Kidney (tissue), 14 donors: ENCODE measurements around the gene ZNF746. TPM values are rescaled to one million over a fixed set of nuclear protein-coding genes. Genes with fewer than 3 reads are reported as not detected.
"Not testable (repeated sequence)": the region's sequence is repeated elsewhere in the genome, so short reads cannot be mapped to it uniquely, and the experiment has no call there.

Experiments used
- DNase-seq, 5 donors: peaks; one replicate each; pipeline ENCODE4 v3.0.0-alpha.2; 2013 to 2020
- FAIRE-seq: peaks from 2 replicates; lab custom pipeline; 2012; peaks lifted over from hg19 to GRCh38; lab: Jason Lieb, UNC
- H3K27ac ChIP-seq, 2 donors: one replicate each; pipeline ENCODE4 v1.7.0; 2013; ENCODE audit warnings: low read depth in 2 of 2, low read length in 2 of 2, inconsistent platforms in 1 of 2
- H3K27me3 ChIP-seq: one replicate; pipeline ENCODE4 v1.7.1; 2013; ENCODE audit warnings: low read length, inconsistent platforms; ENCODE audit not compliant: control insufficient read depth, insufficient read depth
- H3K36me3 ChIP-seq, 3 donors: one replicate each; pipeline versions ENCODE4 v1.7.0 to v1.7.1; 2013; ENCODE audit warnings: low read length in 3 of 3, control low read depth in 1 of 3, inconsistent platforms in 1 of 3; ENCODE audit not compliant: insufficient read depth in 3 of 3, control insufficient read depth in 2 of 3
- H3K4me1 ChIP-seq, 3 donors: one replicate each; pipeline versions ENCODE4 v1.7.0 to v1.7.1; 2013; ENCODE audit warnings: low read length in 3 of 3, inconsistent platforms in 1 of 3, low read depth in 1 of 3; ENCODE audit not compliant: control insufficient read depth in 2 of 3, insufficient read depth in 2 of 3
- H3K4me3 ChIP-seq, 3 donors: one replicate each; pipeline versions ENCODE4 v1.7.0 to v1.8.1; 2013; ENCODE audit warnings: low read length in 3 of 3, control low read depth in 1 of 3, inconsistent platforms in 1 of 3
- H3K9ac ChIP-seq, 3 donors: one replicate each; pipeline versions ENCODE4 v1.7.0 to v1.7.1; 2013; ENCODE audit warnings: low read length in 3 of 3, control low read depth in 1 of 3, inconsistent platforms in 1 of 3
- H3K9me3 ChIP-seq, 3 donors: one replicate each; pipeline versions ENCODE4 v1.7.0 to v1.7.1; 2013; ENCODE audit warnings: low read length in 3 of 3, control low read depth in 1 of 3, inconsistent platforms in 1 of 3; ENCODE audit not compliant: control insufficient read depth in 2 of 3, insufficient read depth in 1 of 3
- CTCF ChIP-seq: IDR thresholded peaks from 3 replicates; pipeline ENCODE4 v1.5.1; 2012; ENCODE audit warnings: mild to moderate bottlenecking, moderate library complexity, borderline replicate concordance; ENCODE audit not compliant: insufficient read depth; ENCODE audit errors: extremely low read depth
- intact Hi-C: fragments of 100-400 bp; cut with DNase I; formaldehyde crosslinking; loops from one replicate; pipeline ENCODE4 v1.11.1; 2022
- polyA plus RNA-seq: library from polyadenylated mRNA; stranded (reverse); fragments of 350-450 nt; fragmentation: Illumina TruSeq; extraction: RNeasy Lipid Tissue Mini Kit (QIAGEN cat#74804); gene quantifications from one replicate; pipeline ENCODE4 v1.2.3, GENCODE V29; 2014; ENCODE audit warnings: low read depth, low replicate concordance; ENCODE audit not compliant: insufficient read depth
- total RNA-seq: library from RNA; stranded (reverse); fragmentation: NEBNext Ultra II Directional; extraction: Animal tissue kit (Norgen Biotek cat#: 25700); gene quantifications from one replicate; pipeline ENCODE4 v1.2.1, GENCODE V29; 2021
- donor health status: control.
- donor health status: control.
- donor health status: control.
- donor health status: control.
- donor health status: control.
- donor health status: DM: yes; HTN: yes; CAD: no.
- donor health status: Normal renal cell carcinoma (clear cell type).

The ZNF746 gene
- total and polyA plus RNA-seq, 2 donors from 2014 or later: 6.8 to 17.3 TPM

- no peaks in the 10 kb centered on the region for H3K4me1 ChIP-seq
- no peaks in the 10 kb centered on the region for H3K27me3 ChIP-seq
- no peaks in the 10 kb centered on the region for H3K9me3 ChIP-seq
- H3K27ac ChIP-seq: no peak overlapping the region
- no peak for FAIRE-seq
- H3K36me3 ChIP-seq: peaks cover 2 to 51% (median 41%) of the 10 kb centered on the region in 3 donors
- TF ChIP-seq CTCF: no peak
- intact Hi-C loops: no loop called here
- H3K4me3 ChIP-seq: no peak overlapping the region
- DNase-seq: no peak
- no peak overlapping the region for H3K9ac ChIP-seq
Measured at GRCh38 chr7:149448961-149449360, 48.6 kb downstream of the ZNF746 start.

GRCh38 chr7:149446026-149446425, 51.6 kb downstream of the ZNF746 start:
- H3K27me3 ChIP-seq, DNase-seq, H3K27ac ChIP-seq, FAIRE-seq, H3K4me1 ChIP-seq, intact Hi-C loops, H3K9me3 ChIP-seq, H3K9ac ChIP-seq, H3K4me3 ChIP-seq: not testable (repeated sequence)
- H3K36me3 ChIP-seq: peaks cover 2 to 47% (median 34%) of the 10 kb centered on the region in 3 donors

GRCh38 chr7:149444287-149444686, 53.3 kb downstream of the ZNF746 start:
- DNase-seq (no peak), FAIRE-seq (no peak)
- Histone ChIP-seq H3K4me3 (no peak overlapping the region), H3K9ac (no peak overlapping the region), H3K27me3 (no peaks in the 10 kb centered on the region), H3K4me1 (no peaks in the 10 kb centered on the region), H3K27ac (no peak overlapping the region), H3K9me3 (no peaks in the 10 kb centered on the region), H3K36me3 (peaks cover 0 to 30% (median 22%) of the 10 kb centered on the region in 3 donors)
- TF ChIP-seq CTCF: no peak
- intact Hi-C loops: no loop called here

- DNase-seq: no peak
- Histone ChIP-seq H3K36me3 (peaks cover 0 to 22% (median 17%) of the 10 kb centered on the region in 3 donors), H3K9me3 (no peaks in the 10 kb centered on the region), H3K9ac (no peak overlapping the region), H3K27ac (no peak overlapping the region), H3K27me3 (no peaks in the 10 kb centered on the region), H3K4me1 (no peaks in the 10 kb centered on the region), H3K4me3 (no peak overlapping the region)
- intact Hi-C loops: no loop called here
- no peak for TF ChIP-seq CTCF
- FAIRE-seq: no peak
Measured at GRCh38 chr7:149443523-149443922, 54.1 kb downstream of the ZNF746 start.
